Activated B cell treated with CpG ODN at 0.5 μM for 24 hours (primary cell): Measurements from ENCODE around the gene MMP28. TPM values are rescaled to one million over a fixed set of nuclear protein-coding genes. Genes with fewer than 3 reads are reported as not detected.

Experiments
- ATAC-seq: fragments of 200-7000 bp; cut with Tn5 transposase; one replicate; pipeline ENCODE4 v1.10.0; 2021; ENCODE audit warnings: low read depth, mild to moderate bottlenecking, moderate library complexity
- CTCF ChIA-PET: fragments of 350-600 bp; sonication (Branson Sonifier 250); formaldehyde crosslinking; loops from one replicate; lab custom pipeline; 2021; ENCODE audit warnings: antibody characterized with exemption; lab: Charles Lee
- POLR2A ChIA-PET: fragments of 350-600 bp; sonication (Branson Sonifier 250); formaldehyde crosslinking; loops from one replicate; lab custom pipeline; 2021; ENCODE audit warnings: antibody characterized with exemption; lab: Charles Lee
- DNase-seq: peaks from one replicate; pipeline ENCODE4 v3.0.0; 2022
- H3K27ac Mint-ChIP-seq: one replicate; pipeline ENCODE4 v1.8.0; 2020; ENCODE audit warnings: mixed read lengths
- H3K27me3 Mint-ChIP-seq: one replicate; pipeline ENCODE4 v1.8.0; 2021; ENCODE audit warnings: mixed read lengths
- H3K36me3 Mint-ChIP-seq: one replicate; pipeline ENCODE4 v1.8.0; 2021; ENCODE audit warnings: low read depth, mixed read lengths
- H3K4me1 Mint-ChIP-seq: one replicate; pipeline ENCODE4 v1.8.0; 2021; ENCODE audit warnings: mixed read lengths
- H3K4me3 Mint-ChIP-seq: one replicate; pipeline ENCODE4 v1.8.0; 2020; ENCODE audit warnings: mild to moderate bottlenecking, mixed read lengths
- H3K9me3 Mint-ChIP-seq: one replicate; pipeline ENCODE4 v1.8.0; 2020; ENCODE audit warnings: mixed read lengths
- intact Hi-C: fragments of 100-400 bp; cut with micrococcal nuclease; formaldehyde crosslinking; loops from one replicate; pipeline ENCODE4 v1.15.1; 2024
- total RNA-seq: library from RNA; stranded (reverse); gene quantifications from 2 replicates; pipeline ENCODE4 v1.2.3, GENCODE V29; 2022
- TF ChIP-seq, protein P1 (sequence below): fragments of 200-600 bp; IDR thresholded peaks from one replicate; pipeline ENCODE4 v1.8.0; 2022; ENCODE audit warnings: antibody characterized with exemption, mild to moderate bottlenecking

MMP28 gene
- total RNA-seq, 1 donor from 2014 or later: not detected

DNA sequence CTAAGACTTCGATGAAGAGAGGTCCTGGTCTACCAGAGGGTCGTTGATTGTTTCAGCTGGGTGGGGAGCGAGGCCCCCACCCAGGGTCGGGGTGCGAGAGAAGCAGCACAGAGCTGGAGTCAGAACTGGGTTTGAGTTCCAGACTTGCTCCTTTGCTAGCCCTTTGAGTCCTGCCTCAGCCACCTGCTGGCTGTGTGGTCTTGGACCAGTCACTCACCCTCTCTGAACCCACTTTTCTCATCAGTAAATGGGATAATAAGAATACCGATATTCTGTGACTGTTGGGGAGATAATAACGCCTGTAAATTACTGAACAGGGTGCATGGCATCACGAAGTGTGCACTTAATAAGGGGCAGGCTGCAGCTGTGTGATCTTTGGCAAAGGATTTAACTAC is 427 bp upstream of the MMP28 start:
- H3K27me3 Mint-ChIP-seq: peaks cover 38% of the 10 kb centered on the region
- intact Hi-C loops: loop anchor here (1.0 kb wide), 2 partner anchors 8 to 13 kb away; partner anchors contain the start of gene TAF15
- ChIA-PET POLR2A (interaction anchor here (2.8 kb wide), 1 partner anchor 13 kb away, joined by 15 read pairs; the partner anchor contains the start of gene TAF15), CTCF (interaction anchor here (3.3 to 5.5 kb wide), 2 partner anchors 13 to 32 kb away, joined by 18 to 21 read pairs; partner anchors contain the start of gene TAF15)
- no peak for DNase-seq
- no peak overlapping the region for H3K27ac Mint-ChIP-seq
- peak overlapping the region; percentile 79 for H3K4me3 Mint-ChIP-seq
- no peaks in the 10 kb centered on the region for H3K9me3 Mint-ChIP-seq
- H3K36me3 Mint-ChIP-seq: no peaks in the 10 kb centered on the region
- H3K4me1 Mint-ChIP-seq: peaks cover 21% of the 10 kb centered on the region
- TF ChIP-seq, protein P1, sequence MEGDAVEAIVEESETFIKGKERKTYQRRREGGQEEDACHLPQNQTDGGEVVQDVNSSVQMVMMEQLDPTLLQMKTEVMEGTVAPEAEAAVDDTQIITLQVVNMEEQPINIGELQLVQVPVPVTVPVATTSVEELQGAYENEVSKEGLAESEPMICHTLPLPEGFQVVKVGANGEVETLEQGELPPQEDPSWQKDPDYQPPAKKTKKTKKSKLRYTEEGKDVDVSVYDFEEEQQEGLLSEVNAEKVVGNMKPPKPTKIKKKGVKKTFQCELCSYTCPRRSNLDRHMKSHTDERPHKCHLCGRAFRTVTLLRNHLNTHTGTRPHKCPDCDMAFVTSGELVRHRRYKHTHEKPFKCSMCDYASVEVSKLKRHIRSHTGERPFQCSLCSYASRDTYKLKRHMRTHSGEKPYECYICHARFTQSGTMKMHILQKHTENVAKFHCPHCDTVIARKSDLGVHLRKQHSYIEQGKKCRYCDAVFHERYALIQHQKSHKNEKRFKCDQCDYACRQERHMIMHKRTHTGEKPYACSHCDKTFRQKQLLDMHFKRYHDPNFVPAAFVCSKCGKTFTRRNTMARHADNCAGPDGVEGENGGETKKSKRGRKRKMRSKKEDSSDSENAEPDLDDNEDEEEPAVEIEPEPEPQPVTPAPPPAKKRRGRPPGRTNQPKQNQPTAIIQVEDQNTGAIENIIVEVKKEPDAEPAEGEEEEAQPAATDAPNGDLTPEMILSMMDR: no peak
- ATAC-seq: no peak

DNA sequence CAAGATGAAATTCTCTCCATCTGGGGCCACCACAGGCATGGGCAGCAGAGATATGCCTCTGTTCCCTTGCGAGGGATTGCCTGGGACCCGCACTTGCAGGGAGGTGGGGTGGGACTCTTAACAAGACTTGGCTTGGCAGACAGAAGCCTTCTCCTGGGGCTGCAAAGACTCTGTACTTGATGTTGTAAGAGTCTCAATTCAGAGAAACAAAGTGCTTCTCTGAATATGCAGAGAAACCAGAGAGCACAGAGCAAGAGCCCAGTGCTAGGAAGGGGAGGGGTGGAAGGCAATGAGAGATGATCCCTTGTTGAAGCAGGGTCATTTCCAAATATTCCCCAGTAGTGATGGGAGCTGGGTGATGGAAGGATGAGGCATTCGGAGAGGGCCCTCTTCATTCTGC is 2.2 kb downstream of the MMP28 start:
- Mint-ChIP-seq H3K4me1 (peaks cover 16% of the 10 kb centered on the region), H3K27me3 (peaks cover 43% of the 10 kb centered on the region), H3K27ac (no peak overlapping the region), H3K9me3 (no peaks in the 10 kb centered on the region), H3K4me3 (no peak overlapping the region), H3K36me3 (no peaks in the 10 kb centered on the region)
- DNase-seq (no peak), ATAC-seq (no peak)
- CTCF ChIA-PET: interaction anchor here (1.0 kb wide), 2 partner anchors 9 to 29 kb away, joined by 3 read pairs; no protein-coding TSS in a partner anchor
- intact Hi-C loops: no loop called here
- TF ChIP-seq, protein P1: no peak
- POLR2A ChIA-PET: interaction anchor here (1.0 kb wide), 1 partner anchor 16 kb away, joined by 3 read pairs; the partner anchor contains the start of gene TAF15

DNA sequence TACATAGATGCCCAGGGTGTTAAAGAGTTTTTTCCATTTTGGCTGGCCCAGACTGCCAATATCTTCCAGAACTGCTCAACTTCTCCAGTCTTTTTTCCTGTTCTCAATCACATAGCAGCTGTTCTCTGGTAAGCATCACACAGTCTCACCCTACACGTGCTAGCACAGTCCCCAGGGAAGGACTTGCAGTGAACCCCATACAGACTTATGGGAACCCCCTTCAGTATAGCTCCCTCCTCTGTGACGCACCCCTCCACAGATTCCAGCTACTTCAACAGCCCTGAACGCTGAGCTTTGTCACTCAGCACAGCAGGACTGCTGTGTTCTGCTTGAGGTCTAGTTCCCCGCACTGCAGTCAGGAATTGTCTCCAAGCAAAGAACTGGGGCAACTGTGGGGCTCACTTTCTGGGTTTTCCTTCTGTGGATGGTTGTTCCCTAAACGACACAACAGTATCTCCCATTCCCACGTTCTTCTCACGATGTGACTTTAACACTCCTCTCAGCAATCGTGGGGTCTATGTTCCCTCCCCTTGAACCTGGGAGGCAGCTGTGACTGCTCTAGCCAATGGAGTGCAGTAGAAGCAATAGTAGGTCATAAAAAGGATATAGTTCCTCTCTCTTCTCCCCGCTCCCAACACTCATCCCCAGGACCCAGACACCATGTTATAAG is 3.6 kb downstream of the MMP28 start:
- Mint-ChIP-seq H3K4me3 (no peak overlapping the region), H3K27ac (no peak overlapping the region), H3K36me3 (no peaks in the 10 kb centered on the region), H3K27me3 (peaks cover 44% of the 10 kb centered on the region), H3K9me3 (no peaks in the 10 kb centered on the region), H3K4me1 (peaks cover 16% of the 10 kb centered on the region)
- ATAC-seq (no peak), DNase-seq (no peak)
- TF ChIP-seq, protein P1: no peak
- ChIA-PET POLR2A (interaction anchor here (0.7 to 1.9 kb wide), 2 partner anchors 17 to 28 kb away, joined by 3 to 5 read pairs; partner anchors contain the start of gene TAF15), CTCF (no interaction called here)
- intact Hi-C loops: no loop called here

DNA sequence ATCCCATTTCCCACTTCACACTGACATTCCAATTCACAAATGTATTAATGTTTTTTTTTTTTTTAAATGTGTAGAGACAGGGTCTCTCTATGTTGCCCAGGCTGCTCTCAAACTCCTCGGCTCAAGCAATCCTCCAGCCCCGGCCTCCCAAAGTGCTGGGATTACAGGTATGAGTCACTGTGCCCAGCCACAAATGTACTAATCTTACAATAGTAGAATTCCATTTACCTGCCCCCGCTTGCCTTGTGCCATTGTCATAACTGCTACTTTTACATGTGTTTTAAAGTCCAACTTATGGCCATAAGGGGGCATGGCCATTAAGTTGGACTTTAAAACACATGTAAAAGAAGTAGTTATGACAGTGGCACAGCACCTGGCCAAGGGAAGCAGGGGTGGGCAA is 4.6 kb downstream of the MMP28 start:
- DNase-seq (no peak), ATAC-seq (no peak)
- intact Hi-C loops: no loop called here
- CTCF ChIA-PET: no interaction called here
- H3K27me3 Mint-ChIP-seq: peaks cover 39% of the 10 kb centered on the region
- H3K27ac Mint-ChIP-seq: no peak overlapping the region
- TF ChIP-seq, protein P1: no peak
- H3K36me3 Mint-ChIP-seq: no peaks in the 10 kb centered on the region
- POLR2A ChIA-PET: interaction anchor here (1.9 kb wide), 1 partner anchor 18 kb away, joined by 5 read pairs; the partner anchor contains the start of gene TAF15
- H3K9me3 Mint-ChIP-seq: no peaks in the 10 kb centered on the region
- H3K4me3 Mint-ChIP-seq: no peak overlapping the region
- peaks cover 10% of the 10 kb centered on the region for H3K4me1 Mint-ChIP-seq
